ENCODE measurements around the gene ST3GAL6.

The ST3GAL6 gene

GRCh38 chr3:98764472-98764884 lies 1.3 kb downstream of the ST3GAL6 start:
- H3K18ac ChIP-seq (ENCODE audit: low read length) = no peak overlapping the region
- H3K14ac ChIP-seq (ENCODE audit: low read length) = no peak overlapping the region
- no peak overlapping the region for H3K23ac ChIP-seq (ENCODE audit: low read depth, low read length, poor library complexity)
- no peak overlapping the region for H4K91ac ChIP-seq (ENCODE audit: low read depth, low read length, poor library complexity)
- no peak overlapping the region for H3K4ac ChIP-seq (ENCODE audit: low read length)
- H4K8ac ChIP-seq (ENCODE audit: low read depth, low read length) = no peak overlapping the region
- no peak overlapping the region for H2BK12ac ChIP-seq (ENCODE audit: low read length)
- no CpG with 5 or more reads among the region's 4 CpGs for WGBS, 2 donors (ENCODE audit: extremely low coverage in 2 of 2, insufficient read length in 2 of 2, insufficient replicate concordance in 1 of 2)
- H2BK5ac ChIP-seq (ENCODE audit: low read length) = no peak overlapping the region
- H2BK120ac ChIP-seq (ENCODE audit: low read depth, low read length) = no peak overlapping the region
- no peak overlapping the region for H3K4me3 ChIP-seq (ENCODE audit: low read length in 2 of 2)
- H3K4me2 ChIP-seq (ENCODE audit: insufficient read depth, low read length, poor library complexity, severe bottlenecking) = no peak overlapping the region
- no peak overlapping the region for H2AFZ ChIP-seq (ENCODE audit: low read length)
- no peak overlapping the region for H3K27ac ChIP-seq (replicated peaks; ENCODE audit: low read length)
- H2BK15ac ChIP-seq (ENCODE audit: low read length) = no peak overlapping the region
- H3K79me1 ChIP-seq (ENCODE audit: low read depth, low read length) = no peaks in the 10 kb centered on the region
- H3K36me3 ChIP-seq (replicated peaks in 1 of 2; ENCODE audit: control insufficient read depth in 2 of 2, insufficient read depth in 2 of 2, low read length in 2 of 2) = no peaks in the 10 kb centered on the region
- no peaks in the 10 kb centered on the region for H3K27me3 ChIP-seq (ENCODE audit: control insufficient read depth in 3 of 3, insufficient read depth in 3 of 3, low read depth in 1 of 3, low read length in 3 of 3)
- no peak for DNase-seq (ENCODE audit: low spot score)
- H3K9ac ChIP-seq (ENCODE audit: low read depth, low read length, poor library complexity) = no peak overlapping the region
- H2AK5ac ChIP-seq (ENCODE audit: low read depth, low read length) = no peak overlapping the region
- H3K4me1 ChIP-seq (ENCODE audit: control insufficient read depth in 2 of 2, insufficient read depth in 1 of 2, low read depth in 1 of 2, low read length in 2 of 2) = peaks cover 4 to 7% of the 10 kb centered on the region in 2 donors
- H3K9me3 ChIP-seq (replicated peaks in 1 of 2; ENCODE audit: control insufficient read depth in 2 of 2, insufficient read depth in 1 of 2, low read depth in 1 of 2, low read length in 2 of 2) = no peaks in the 10 kb centered on the region

DNA sequence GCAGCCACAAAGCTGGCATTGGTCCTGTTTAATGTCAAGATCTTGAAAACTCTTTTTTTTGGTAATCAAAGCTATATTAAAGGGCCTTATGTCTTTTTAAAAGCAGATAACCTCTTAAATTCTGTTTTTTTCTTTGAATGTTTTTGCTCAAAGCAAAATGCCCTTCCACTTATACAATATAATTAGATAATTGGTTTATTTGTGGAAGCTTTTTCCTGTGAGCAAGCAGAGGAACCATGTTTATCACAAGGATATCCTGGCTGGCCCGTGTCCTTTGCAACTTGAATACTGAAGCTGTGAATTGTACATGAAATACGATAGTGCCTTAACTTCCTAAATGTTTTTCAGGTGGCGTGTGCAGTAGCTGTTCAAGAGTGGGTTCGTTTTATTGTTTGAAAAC lies 2.6 kb downstream of the ST3GAL6 start:
- Histone ChIP-seq H4K8ac (ENCODE audit: low read depth, low read length) (no peak overlapping the region), H4K91ac (ENCODE audit: low read depth, low read length, poor library complexity) (no peak overlapping the region), H2BK15ac (ENCODE audit: low read length) (no peak overlapping the region), H3K36me3 (replicated peaks in 1 of 2; ENCODE audit: control insufficient read depth in 2 of 2, insufficient read depth in 2 of 2, low read length in 2 of 2) (no peaks in the 10 kb centered on the region), H3K9ac (ENCODE audit: low read depth, low read length, poor library complexity) (no peak overlapping the region), H3K4ac (ENCODE audit: low read length) (no peak overlapping the region), H3K23ac (ENCODE audit: low read depth, low read length, poor library complexity) (no peak overlapping the region), H3K79me1 (ENCODE audit: low read depth, low read length) (no peaks in the 10 kb centered on the region), H3K4me2 (ENCODE audit: insufficient read depth, low read length, poor library complexity, severe bottlenecking) (no peak overlapping the region), H3K4me1 (ENCODE audit: control insufficient read depth in 2 of 2, insufficient read depth in 1 of 2, low read depth in 1 of 2, low read length in 2 of 2) (peaks cover 7% of the 10 kb centered on the region in 2 donors), H3K18ac (ENCODE audit: low read length) (no peak overlapping the region), H3K27me3 (ENCODE audit: control insufficient read depth in 3 of 3, insufficient read depth in 3 of 3, low read depth in 1 of 3, low read length in 3 of 3) (no peaks in the 10 kb centered on the region), H2AK5ac (ENCODE audit: low read depth, low read length) (no peak overlapping the region), H3K4me3 (ENCODE audit: low read length in 2 of 2) (no peak overlapping the region), H3K27ac (replicated peaks; ENCODE audit: low read length) (no peak overlapping the region), H2BK12ac (ENCODE audit: low read length) (no peak overlapping the region), H3K14ac (ENCODE audit: low read length) (no peak overlapping the region), H3K9me3 (replicated peaks in 1 of 2; ENCODE audit: control insufficient read depth in 2 of 2, insufficient read depth in 1 of 2, low read depth in 1 of 2, low read length in 2 of 2) (no peaks in the 10 kb centered on the region), H2BK5ac (ENCODE audit: low read length) (no peak overlapping the region), H2AFZ (ENCODE audit: low read length) (no peak overlapping the region), H2BK120ac (ENCODE audit: low read depth, low read length) (no peak overlapping the region)
- DNase-seq (ENCODE audit: low spot score) = no peak
- no CpG with 5 or more reads among the region's 4 CpGs for WGBS, 2 donors (ENCODE audit: extremely low coverage in 2 of 2, insufficient read length in 2 of 2, insufficient replicate concordance in 1 of 2)

DNA sequence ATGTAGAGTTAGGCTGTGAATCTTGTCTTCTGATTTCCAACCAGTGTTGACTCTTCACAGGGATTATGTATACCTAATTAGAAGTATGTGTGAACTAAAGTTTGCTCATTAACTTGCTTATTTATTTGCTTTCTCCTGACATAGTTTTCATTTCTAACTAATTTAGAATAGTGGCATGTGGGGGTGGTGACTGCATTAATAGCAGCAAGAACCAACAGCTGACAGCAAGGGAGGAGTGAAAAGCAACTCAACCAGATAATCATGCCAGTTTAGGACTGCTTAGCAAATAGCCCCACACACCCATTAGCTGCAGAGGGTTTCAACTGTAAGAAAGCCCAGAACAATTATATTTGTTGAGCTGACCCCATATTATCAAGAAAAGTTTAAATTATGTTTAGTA lies 3.8 kb downstream of the ST3GAL6 start:
- H3K23ac ChIP-seq (ENCODE audit: low read depth, low read length, poor library complexity) = no peak overlapping the region
- no peak overlapping the region for H2BK15ac ChIP-seq (ENCODE audit: low read length)
- H3K27ac ChIP-seq (replicated peaks; ENCODE audit: low read length) = no peak overlapping the region
- H3K18ac ChIP-seq (ENCODE audit: low read length) = no peak overlapping the region
- no peak overlapping the region for H4K8ac ChIP-seq (ENCODE audit: low read depth, low read length)
- no peak overlapping the region for H2BK12ac ChIP-seq (ENCODE audit: low read length)
- no peak overlapping the region for H2AK5ac ChIP-seq (ENCODE audit: low read depth, low read length)
- no peak overlapping the region for H4K91ac ChIP-seq (ENCODE audit: low read depth, low read length, poor library complexity)
- no peaks in the 10 kb centered on the region for H3K79me1 ChIP-seq (ENCODE audit: low read depth, low read length)
- no peak overlapping the region for H3K4me2 ChIP-seq (ENCODE audit: insufficient read depth, low read length, poor library complexity, severe bottlenecking)
- no peak overlapping the region for H3K4ac ChIP-seq (ENCODE audit: low read length)
- H3K9ac ChIP-seq (ENCODE audit: low read depth, low read length, poor library complexity) = no peak overlapping the region
- H2BK5ac ChIP-seq (ENCODE audit: low read length) = no peak overlapping the region
- DNase-seq (ENCODE audit: low spot score) = no peak
- H2AFZ ChIP-seq (ENCODE audit: low read length) = no peak overlapping the region
- H3K4me1 ChIP-seq (ENCODE audit: control insufficient read depth in 2 of 2, insufficient read depth in 1 of 2, low read depth in 1 of 2, low read length in 2 of 2) = peaks cover 3 to 7% of the 10 kb centered on the region in 2 donors
- H3K9me3 ChIP-seq (replicated peaks in 1 of 2; ENCODE audit: control insufficient read depth in 2 of 2, insufficient read depth in 1 of 2, low read depth in 1 of 2, low read length in 2 of 2) = no peaks in the 10 kb centered on the region
- no peak overlapping the region for H2BK120ac ChIP-seq (ENCODE audit: low read depth, low read length)
- H3K4me3 ChIP-seq (ENCODE audit: low read length in 2 of 2) = no peak overlapping the region
- H3K36me3 ChIP-seq (replicated peaks in 1 of 2; ENCODE audit: control insufficient read depth in 2 of 2, insufficient read depth in 2 of 2, low read length in 2 of 2) = no peaks in the 10 kb centered on the region
- H3K27me3 ChIP-seq (ENCODE audit: control insufficient read depth in 3 of 3, insufficient read depth in 3 of 3, low read depth in 1 of 3, low read length in 3 of 3) = no peaks in the 10 kb centered on the region
- no peak overlapping the region for H3K14ac ChIP-seq (ENCODE audit: low read length)

- H2AFZ ChIP-seq (ENCODE audit: low read length) = no peak overlapping the region
- H4K91ac ChIP-seq (ENCODE audit: low read depth, low read length, poor library complexity) = no peak overlapping the region
- H2BK12ac ChIP-seq (ENCODE audit: low read length) = no peak overlapping the region
- no peak overlapping the region for H2BK120ac ChIP-seq (ENCODE audit: low read depth, low read length)
- no peak overlapping the region for H3K18ac ChIP-seq (ENCODE audit: low read length)
- no peak for DNase-seq (ENCODE audit: low spot score)
- no peak overlapping the region for H3K27ac ChIP-seq (replicated peaks; ENCODE audit: low read length)
- H2AK5ac ChIP-seq (ENCODE audit: low read depth, low read length) = no peak overlapping the region
- H4K8ac ChIP-seq (ENCODE audit: low read depth, low read length) = no peak overlapping the region
- H3K4me3 ChIP-seq (ENCODE audit: low read length in 2 of 2) = no peak overlapping the region
- H3K14ac ChIP-seq (ENCODE audit: low read length) = no peak overlapping the region
- WGBS, 2 donors (ENCODE audit: extremely low coverage in 2 of 2, insufficient read length in 2 of 2, insufficient replicate concordance in 1 of 2) = no CpG with 5 or more reads among the region's 2 CpGs
- no peak overlapping the region for H3K4me2 ChIP-seq (ENCODE audit: insufficient read depth, low read length, poor library complexity, severe bottlenecking)
- H3K79me1 ChIP-seq (ENCODE audit: low read depth, low read length) = no peaks in the 10 kb centered on the region
- no peaks in the 10 kb centered on the region for H3K9me3 ChIP-seq (replicated peaks in 1 of 2; ENCODE audit: control insufficient read depth in 2 of 2, insufficient read depth in 1 of 2, low read depth in 1 of 2, low read length in 2 of 2)
- no peaks in the 10 kb centered on the region for H3K27me3 ChIP-seq (ENCODE audit: control insufficient read depth in 3 of 3, insufficient read depth in 3 of 3, low read depth in 1 of 3, low read length in 3 of 3)
- H3K23ac ChIP-seq (ENCODE audit: low read depth, low read length, poor library complexity) = no peak overlapping the region
- H3K9ac ChIP-seq (ENCODE audit: low read depth, low read length, poor library complexity) = no peak overlapping the region
- H3K4ac ChIP-seq (ENCODE audit: low read length) = no peak overlapping the region
- H3K4me1 ChIP-seq (ENCODE audit: control insufficient read depth in 2 of 2, insufficient read depth in 1 of 2, low read depth in 1 of 2, low read length in 2 of 2) = peaks cover 0 to 4% of the 10 kb centered on the region in 2 donors
- H2BK5ac ChIP-seq (ENCODE audit: low read length) = no peak overlapping the region
- H3K36me3 ChIP-seq (replicated peaks in 1 of 2; ENCODE audit: control insufficient read depth in 2 of 2, insufficient read depth in 2 of 2, low read length in 2 of 2) = no peaks in the 10 kb centered on the region
- no peak overlapping the region for H2BK15ac ChIP-seq (ENCODE audit: low read length)
Measured at GRCh38 chr3:98768961-98769360, 5.8 kb downstream of the ST3GAL6 start.

All from neuronal stem cell (in vitro differentiated cells).